CD4-positive, alpha-beta T cell treated with Interleukin-15 for 4 hours (primary cell): ENCODE data around the gene S100A10.

ENCODE experiments used
- DNase-seq: peaks from one replicate; pipeline ENCODE4 v3.0.0-alpha.2; 2020; ENCODE audit warnings: low spot score

The S100A10 gene

DNA sequence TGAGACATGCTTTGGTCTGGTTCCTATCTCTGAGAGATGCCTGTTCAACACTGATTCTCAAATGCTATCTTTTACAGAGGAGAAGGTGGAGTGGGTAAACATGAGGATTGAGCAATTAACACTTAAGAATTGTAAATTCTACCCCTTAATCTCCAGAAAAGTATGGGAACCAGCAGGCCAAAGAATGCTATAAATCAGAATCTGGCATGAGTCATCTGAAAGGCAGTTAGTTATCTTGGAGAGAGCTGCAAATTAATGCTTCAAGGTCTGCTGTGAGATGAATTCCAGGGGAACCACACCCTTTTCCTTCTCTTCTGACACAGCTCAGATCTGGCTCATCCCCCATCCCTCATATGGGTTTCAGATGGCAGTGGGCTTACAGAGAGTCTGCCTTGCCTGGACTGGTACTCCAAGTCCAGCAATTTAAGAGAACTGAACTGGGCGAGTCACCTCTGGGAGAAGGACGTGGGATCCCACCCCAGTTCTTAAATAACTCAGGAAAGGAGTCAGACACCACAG is 5.2 kb downstream of the S100A10 start:
- no peak for DNase-seq

DNA sequence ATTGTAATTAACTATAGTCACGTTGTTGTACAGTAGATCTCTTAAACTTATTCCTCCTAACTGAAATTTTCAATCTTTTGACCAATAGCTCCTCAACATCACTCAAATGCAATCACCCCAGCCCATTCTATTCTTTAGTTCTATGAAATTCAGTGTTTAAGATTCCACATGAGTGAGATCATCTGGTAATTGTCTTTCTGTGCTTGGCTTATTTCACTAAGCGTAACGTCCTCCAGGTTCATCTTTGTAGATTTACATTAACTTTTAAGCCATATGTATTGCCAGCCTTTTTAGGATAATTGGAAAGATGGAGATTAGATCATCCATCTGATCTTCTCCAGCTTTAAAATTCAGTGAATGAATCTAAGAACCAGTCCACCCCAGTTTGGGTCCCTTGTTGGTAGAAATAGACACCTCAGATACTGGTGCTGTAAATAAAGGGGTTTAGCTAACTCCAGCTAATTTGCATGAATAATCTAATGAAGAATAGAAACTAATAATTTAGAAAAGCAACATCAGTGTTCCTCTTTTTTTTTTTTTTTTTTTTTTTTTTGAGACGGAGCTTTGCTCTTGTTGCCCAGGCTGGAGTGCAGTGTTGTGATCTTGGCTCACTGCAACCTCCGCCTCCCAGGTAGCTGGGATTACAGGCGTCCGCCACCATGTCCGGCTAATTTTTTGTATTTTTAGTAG is 7.0 kb downstream of the S100A10 start:
- DNase-seq, result no peak

DNA sequence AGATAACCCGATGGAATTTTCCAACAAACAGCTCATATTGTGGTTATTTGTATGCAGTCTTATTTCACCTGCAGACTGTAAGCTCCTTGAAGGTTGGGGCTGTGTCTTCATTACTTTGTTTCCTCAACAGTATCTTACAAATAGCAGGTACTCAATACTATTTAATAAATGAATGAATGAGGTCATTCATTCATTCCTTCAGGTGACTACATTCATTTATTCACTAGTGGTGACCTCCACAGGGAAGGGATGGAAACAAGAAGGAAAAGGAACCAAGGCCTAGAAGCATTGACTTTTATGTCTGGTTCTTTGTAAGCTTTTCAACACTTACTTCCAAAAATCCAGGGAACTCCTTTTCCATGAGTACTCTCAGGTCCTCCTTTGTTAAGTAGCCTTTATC is 7.9 kb downstream of the S100A10 start:
- no peak for DNase-seq

DNA sequence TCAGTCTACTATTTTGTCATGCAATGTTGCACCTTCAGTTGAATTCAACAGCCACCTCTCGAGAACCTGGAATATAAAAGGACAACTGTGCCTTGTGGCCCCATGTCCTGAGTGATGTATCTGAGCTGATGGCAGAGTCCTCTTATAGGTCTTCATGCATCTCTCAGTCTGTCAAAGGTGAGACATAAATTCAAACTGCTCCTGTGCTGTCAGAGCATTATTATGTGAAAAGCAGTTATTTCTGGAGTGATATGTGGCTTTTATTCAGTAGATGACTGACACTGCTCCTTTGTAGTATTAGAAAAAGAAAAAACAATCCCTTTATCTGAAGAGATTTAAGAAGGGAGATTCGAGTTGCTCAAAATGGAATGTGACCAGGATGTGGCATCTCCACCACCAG is 8.4 kb downstream of the S100A10 start:
- DNase-seq, result no peak

DNA sequence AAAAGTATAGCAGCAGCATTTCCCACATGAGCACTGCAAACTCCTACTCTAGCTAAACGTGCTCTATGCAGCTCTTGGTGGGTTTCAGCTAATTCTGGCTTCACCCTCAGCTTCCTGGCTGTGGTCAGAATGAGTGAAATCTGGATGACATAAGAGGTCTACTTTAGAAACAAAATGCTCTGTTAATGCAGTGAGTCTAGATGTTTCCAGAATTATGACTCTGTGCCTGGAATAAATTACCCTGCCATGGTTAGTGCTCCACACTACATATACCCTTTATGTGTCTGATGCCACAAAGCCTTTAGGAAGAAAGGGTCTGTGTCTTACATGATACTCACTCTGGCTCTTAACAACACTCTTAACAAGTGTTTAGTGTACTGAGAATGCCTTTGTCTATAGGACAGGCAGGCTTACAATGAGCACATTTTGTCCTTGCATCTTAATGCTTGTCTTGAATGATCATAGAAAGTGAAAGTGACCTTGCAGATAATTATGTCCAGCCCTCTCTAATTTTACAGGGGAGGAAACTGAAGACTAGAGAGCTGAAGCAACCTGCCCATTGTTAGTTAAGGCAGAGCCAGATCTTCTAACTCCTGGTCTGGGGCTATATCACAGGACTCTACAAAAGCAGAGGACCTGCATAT is 9.2 kb downstream of the S100A10 start:
- peak; percentile 59 for DNase-seq

DNA sequence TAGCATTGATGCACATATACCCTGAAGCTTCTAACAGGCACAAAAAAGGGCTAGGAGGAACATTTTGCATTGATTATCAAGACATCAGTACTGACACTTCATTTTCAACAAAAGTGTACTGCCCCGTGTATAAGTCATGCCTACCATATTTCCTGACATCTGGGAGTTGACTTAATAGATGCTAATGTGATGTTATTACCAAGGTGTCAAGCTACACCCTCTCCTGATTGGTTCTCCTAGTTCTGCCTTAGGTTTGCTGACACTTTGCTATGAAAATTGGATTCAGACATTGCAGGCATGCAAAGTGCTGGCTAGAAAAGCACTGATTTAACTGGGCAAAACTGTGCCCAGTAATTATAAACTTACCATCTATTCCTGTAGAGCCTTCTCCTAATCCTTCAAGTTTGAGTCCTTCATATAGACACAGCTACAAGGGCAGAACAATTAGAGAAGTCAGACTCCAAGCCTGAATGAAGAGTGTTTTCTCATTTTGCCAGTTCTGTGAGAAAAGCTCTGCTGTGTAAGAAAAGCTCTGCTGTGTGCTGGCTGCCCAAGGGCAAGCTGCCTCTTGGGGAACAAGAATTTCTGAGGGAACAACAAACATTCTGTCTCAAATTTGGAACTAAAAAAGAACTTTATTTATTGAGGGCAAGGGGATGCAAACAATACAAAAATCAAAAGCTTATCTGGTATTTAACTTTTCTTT is 11.2 kb downstream of the S100A10 start:
- DNase-seq, result no peak

DNA sequence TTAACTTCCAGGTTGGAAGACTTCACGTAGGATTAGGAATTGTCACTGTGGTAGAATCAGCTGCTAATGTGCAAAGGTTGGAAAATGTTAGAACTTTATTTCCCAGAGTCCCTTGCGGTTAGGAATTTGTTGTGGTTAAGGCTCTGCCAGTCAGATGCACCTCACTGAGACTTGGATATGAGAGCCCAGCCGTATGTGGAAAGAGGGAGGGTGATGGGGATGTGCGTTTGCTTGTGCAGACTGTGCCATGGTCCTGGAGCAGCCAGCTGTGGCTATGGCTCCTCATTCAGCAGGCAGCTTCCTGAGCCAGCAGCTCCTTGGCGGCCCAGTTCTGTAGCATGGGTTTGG is 12.5 kb downstream of the S100A10 start:
- no peak for DNase-seq

DNA sequence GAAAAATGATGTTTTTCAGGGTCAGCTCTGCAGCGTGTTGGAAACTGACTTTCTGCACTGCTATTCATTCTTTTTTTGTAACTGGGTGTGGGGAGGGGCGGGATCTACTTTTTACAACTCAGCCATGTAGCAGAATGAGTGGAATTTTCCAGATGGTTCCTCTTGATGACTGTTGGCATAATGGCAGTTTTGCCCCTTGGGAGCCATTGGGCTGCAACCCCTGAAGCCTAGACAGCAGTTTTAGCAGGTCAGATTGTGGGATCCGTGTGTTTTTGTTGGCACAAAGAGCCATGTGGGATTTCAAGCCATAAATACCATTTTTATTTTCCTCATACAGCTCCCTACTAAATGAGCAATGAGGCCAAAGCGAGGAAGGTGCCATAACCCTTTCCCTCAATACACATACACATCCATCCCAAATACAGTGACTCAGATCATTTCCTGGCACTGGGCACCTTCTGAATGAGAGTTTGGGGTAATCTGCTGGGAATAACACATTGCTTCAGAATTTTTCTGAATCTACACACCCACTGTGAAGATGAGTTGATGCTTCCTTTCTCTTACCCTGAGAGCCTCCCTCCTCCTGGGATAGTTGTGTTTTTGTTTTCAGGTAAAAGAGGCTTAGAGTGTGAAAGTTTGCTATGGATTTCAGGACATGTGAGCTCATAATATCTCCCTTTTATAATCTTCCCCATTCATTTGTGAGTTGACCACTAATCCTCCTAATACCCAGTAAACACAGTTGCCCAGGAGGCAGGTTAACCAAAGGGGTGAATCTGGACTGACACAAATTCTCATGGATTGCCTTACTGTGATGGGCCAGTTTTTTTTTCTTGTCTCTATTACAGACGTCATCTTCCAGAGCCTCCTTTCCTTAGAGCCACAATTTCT is 13.1 kb downstream of the S100A10 start:
- DNase-seq, result no peak

DNA sequence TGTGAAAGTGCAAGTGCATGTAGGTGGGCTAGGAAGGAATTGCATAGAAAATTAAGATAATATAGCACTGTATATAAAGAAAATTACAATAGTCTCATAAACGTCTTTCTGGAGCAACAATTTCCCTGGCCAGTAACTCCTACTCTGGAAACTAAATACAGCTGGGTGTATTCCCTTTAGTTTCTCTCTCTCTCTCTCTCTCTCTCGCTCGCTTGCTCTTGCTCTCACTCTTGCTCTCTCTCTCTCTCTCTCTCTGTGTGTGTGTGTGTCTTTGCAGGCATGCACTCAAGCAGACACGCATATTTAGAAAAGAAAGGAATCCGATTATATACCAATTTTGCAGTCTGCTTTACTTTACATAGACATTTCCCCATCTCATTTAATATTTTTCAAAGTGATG is 14.7 kb downstream of the S100A10 start:
- DNase-seq, result no peak

DNA sequence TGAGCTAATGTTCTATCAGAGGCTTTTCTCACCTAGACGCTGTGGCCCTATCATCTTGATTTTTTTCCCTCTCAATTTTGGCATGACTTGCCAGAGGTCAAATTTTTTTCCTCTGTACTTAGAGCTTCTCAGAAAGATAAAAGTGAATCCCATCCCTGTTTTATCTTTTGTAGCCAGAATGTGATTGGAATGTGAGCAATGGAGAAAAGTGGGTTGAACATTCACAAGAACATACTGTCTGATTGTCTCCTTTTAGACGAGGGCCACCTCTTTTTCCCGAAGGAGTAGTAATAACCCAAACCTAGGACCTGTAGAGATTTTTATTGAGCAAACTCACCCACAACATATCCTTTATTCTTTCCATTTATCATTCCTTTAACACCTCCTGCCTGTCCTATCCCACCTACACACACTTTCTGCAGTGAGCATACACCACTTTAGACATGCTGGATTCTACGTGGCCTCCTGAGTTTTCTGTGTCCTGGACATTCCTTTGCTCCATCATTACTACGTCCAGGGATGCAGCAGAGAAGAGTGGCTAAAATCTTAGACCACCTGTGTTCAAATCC is 15.9 kb downstream of the S100A10 start:
- no peak for DNase-seq

DNA sequence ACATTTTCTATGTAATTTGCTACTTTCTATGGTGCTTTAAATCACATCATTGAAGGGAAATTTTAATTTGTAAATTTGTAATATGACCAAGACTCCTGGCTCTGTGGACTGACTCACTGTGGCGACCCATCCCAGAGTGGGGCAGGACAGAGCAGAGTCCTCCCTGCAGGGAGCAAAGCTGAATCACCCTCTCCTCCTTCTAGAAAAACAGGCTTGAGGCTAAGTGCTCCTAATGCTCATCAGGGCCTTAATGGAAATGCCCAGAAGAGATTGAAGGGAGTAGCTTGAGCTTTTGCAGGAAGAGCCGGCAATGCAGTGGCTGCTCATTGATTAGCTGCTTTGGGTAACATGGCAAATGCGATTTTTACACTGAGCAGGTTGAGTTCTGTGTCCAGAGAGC is 16.8 kb downstream of the S100A10 start:
- DNase-seq, result no peak

DNA sequence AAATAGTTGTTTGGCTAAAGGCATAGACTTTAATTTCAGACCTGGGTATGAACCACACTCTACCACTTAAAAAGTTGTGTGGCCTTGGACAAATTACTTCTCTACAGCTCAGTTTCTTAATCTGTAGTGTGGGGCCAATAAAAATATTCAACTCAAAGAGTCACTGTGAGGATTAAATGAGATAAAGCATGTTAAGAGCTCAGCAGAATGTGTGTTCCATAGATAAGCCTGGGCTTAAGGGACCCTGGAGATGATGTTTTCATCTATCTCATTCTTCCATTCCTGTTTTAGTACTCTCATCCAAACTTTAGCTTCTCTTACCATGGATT is 17.7 kb downstream of the S100A10 start:
- DNase-seq, result no peak

DNA sequence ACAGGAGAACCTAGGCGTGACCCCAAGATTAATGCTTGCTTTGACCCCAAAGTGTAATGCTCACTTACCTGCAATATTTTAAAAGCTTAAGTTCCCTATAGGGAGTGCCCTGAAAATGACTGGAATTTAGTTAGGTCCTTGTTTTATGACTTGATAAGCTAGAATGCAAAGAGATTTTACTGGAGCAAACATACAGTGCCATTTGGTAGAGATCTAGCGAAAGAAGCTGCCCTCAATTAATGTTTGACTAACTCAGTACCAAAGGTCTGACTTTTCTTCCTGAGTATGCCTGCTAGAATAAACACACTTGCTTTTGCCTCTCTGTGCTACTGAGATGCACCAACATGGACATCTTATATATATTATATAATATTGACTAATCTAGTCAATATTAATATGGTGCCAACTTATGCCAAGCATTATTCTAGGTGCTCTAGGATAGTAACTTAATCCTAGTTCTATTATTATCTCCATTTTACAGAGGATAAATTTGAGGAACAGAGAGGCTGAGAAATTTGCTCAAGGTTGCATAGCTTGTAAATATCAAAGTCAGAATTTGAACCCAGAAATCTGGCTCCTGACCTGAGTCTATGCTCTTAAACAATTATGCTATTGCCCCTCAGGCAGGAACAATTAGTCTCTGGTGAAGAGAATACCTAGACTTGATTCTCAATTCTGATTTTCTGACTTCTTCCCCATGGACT is 18.2 kb downstream of the S100A10 start:
- no peak for DNase-seq

DNA sequence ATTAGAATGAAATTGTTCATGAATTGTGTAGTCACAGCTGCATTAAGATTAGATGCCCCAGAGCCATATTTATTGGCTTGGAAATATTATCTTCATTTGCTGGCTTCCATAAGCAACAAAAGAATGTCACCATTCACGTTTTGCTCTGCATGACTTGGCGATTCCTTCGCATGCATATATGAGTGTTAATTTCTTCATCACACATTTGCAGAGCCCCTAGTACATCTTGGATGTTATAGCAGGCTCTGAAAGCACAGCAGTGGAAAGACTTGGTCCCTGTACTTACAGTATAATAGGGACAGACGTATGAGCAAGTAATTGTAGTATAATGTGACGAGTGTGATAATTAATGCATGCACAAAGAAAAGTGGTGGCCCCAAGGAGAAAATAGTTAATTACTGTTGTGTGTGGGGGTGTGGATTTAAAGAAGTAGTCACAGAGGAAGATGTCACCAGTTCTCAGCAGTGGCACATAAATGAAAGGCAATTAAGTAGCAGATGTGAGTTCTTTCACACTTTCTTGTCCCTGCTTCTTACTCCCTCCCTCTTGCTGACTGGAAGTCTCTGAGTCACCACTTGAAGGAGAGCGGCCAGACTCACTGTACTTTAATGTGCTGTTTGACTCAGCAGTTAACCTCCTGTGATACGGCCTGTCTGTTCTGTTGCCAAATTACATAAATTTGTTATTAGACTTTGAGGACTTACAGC is 21.0 kb downstream of the S100A10 start:
- peak; percentile 71 for DNase-seq

DNA sequence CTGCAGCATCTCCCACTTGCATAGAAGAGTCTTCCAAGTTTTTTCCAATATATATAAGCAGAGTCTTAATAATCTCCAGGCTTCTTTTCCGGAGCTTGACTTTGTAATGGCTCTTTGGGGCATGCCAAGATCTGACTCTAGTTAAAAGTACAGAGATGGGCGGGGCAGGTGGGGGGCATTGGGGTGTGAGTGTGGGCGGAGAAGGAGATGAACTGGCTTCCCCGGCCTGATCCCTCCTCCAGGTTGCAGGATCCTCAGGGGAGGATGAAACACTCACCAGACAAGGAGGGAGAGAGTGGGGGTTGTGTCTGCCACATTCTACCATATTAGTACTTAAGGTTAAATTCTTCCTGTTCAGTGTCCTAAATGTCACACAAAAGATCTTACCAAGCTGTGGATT is 23.0 kb downstream of the S100A10 start:
- no peak for DNase-seq

DNA sequence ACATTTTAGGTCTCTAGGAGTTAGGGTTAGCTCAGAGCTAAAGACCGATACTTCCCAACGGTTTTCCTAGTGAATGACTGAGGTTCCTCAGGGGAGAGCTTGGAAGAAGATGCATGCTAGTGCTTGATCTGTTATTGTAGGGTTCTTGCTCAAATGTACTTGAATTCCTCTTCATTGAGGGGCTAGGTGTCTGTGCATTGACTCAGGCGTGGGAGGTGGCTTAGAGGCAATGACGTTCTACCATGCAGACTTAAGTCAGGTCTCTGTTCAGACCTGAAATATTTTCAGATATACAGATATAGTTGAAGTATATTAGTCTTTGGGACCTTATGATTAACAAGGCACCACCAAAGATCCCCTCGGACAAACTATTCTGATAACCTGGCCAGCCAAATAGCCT is 23.5 kb downstream of the S100A10 start:
- no peak for DNase-seq

DNA sequence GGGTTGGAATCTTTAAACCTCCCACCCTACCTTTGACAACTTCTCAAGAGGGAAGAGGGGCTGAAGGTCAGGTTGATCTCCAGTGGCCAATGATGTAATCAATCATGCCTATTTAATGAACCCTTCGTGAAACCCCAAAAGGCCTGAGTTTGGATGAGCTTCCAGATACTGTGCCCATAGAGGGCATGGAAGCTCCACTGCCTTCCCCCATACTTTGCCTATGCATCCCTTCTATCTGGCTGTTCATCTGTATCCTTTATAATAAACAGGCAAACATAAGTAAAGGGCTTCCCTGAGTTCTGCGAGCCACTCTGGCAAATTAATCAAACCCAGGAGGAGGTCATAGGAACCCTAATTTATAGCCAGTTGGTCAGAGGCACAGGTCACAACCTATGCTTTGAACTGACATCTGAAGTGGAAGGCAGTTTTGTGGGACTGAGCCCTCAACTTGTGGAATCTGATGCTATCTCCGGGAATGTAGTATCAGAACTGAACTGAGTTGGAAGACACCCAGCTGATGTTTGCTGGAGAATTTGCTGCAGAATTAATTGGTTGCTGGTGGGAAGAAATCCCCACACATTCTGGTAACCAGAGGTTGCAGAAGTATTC is 24.8 kb downstream of the S100A10 start:
- DNase-seq, result no peak

DNA sequence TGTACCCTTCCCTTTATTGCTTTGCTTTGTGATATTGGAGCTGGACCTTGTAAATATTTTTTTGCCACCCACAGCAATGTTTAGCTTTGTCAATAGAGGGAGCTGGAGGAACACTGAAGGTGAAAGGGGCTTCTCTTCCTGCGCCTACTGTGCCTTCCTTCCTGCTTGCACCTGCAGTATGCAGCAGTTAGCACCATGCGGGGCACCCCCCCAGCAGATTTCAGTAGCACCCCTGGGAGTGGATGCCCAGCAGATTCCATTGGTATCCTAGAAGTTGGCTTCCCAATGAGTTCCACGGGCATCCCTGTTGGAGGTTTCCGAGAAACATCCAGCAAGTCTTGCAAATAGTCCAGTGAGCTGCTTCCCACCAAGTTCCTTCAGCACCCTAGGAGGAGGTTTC is 25.6 kb downstream of the S100A10 start:
- DNase-seq, result peak; percentile 82

DNA sequence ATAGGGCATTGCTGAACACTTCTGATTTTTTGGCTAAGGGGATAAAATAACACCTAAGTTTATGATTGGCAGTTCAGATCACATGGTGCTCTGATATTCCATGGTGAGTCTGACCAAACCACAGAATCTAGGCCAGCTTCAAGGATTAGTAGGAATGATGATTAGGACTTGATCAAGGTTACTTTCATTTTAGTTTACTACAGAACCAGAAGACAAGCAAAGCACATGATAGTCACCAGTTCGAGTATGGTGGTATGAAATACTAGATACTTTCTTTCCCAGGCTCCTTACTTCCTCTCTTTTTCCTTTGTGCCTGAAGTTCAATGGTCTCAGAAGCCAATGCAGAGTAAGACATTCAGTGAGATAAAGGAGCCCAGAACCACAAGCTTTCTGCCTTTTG is 26.6 kb downstream of the S100A10 start:
- DNase-seq, result no peak

DNA sequence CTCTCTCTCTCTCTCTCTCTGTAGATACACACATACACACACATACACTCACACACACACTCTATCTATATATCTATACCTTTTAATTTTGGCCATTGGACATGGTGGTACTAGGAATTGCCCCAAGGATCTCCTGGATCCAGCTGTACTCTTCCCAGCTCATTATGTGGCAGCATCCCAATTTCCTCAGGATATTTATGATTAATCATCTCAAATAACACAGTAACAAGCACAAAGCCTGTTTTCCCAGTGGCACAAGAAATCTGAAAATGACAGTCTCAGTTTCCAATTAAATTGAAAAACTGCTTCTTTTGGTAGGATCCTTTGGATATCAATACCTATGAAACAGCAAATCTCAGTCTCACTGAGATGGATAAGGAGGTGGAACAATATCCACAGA is 27.6 kb downstream of the S100A10 start:
- DNase-seq, result no peak
